ENCODE measurements around the gene NINL. TPM values are rescaled to one million over a fixed set of nuclear protein-coding genes. Genes with fewer than 3 reads are reported as not detected.

The NINL gene
- total and polyA plus RNA-seq, 2 of the 8 experiments (the other 6 are each of a cell fraction or from before 2014, with no cell fraction given) = 15.3 to 30.0 TPM

GRCh38 chr20:25480156-25480555, 105.2 kb downstream of the NINL start:
- Histone ChIP-seq H4K8ac (ENCODE audit: extremely low read depth, insufficient read depth, low read length) (no peak overlapping the region), H3K9ac (replicated peaks in 1 of 4; ENCODE audit: extremely low read depth in 1 of 4, low read depth in 3 of 4, low read length in 3 of 4) (no peak overlapping the region), H3K4me1 (replicated peaks in 1 of 4; ENCODE audit: control insufficient read depth in 3 of 4, insufficient read depth in 4 of 4, low read length in 3 of 4) (no peaks in the 10 kb centered on the region), H3K4ac (replicated peaks; ENCODE audit: insufficient read length, low read depth, low read length) (no peak overlapping the region), H3K4me3 (ENCODE audit: extremely low read depth in 1 of 4, insufficient read depth in 2 of 4, low read depth in 3 of 4, low read length in 4 of 4) (no peak overlapping the region), H3K79me2 (ENCODE audit: control insufficient read depth in 1 of 2, insufficient read depth in 2 of 2, low read length in 2 of 2) (no peaks in the 10 kb centered on the region), H3K14ac (ENCODE audit: insufficient read length) (no peak overlapping the region), H2AK5ac (ENCODE audit: low read depth, low read length) (no peak overlapping the region), H2AFZ (ENCODE audit: low read length) (no peak overlapping the region), H4K91ac (replicated peaks; ENCODE audit: insufficient read length, low read length) (no peak overlapping the region), H3K56ac (replicated peaks; ENCODE audit: insufficient read length, low read depth, low read length) (no peak overlapping the region), H3K36me3 (ENCODE audit: control insufficient read depth in 2 of 4, insufficient read depth in 4 of 4, low read length in 3 of 4) (peaks cover 0 to 29% (median 15%) of the 10 kb centered on the region in 4 experiments; a peak in 7 of 8 replicates), H4K20me1 (replicated peaks in 1 of 2; ENCODE audit: control insufficient read depth in 1 of 2, insufficient read depth in 2 of 2, low read length in 2 of 2) (peaks cover 0 to 5% of the 10 kb centered on the region in 2 experiments), H2BK20ac (ENCODE audit: low read length) (no peak overlapping the region), H3K27me3 (replicated peaks in 1 of 4; ENCODE audit: control insufficient read depth in 3 of 4, extremely low read depth in 1 of 4, insufficient read depth in 3 of 4, low read length in 3 of 4) (no peaks in the 10 kb centered on the region), H3K18ac (ENCODE audit: extremely low read depth, low read length) (no peak overlapping the region), H2BK120ac (replicated peaks; ENCODE audit: low read depth, low read length) (no peak overlapping the region), H3K9me3 (ENCODE audit: insufficient read depth in 2 of 2, low read depth in 1 of 2, low read length in 1 of 2) (no peaks in the 10 kb centered on the region), H2BK5ac (ENCODE audit: low read depth, low read length) (no peak overlapping the region; the same call in 1 of the 2 replicates), H4K5ac (ENCODE audit: insufficient read length, low read depth, low read length) (no peak overlapping the region), H3K27ac (ENCODE audit: low read depth, low read length) (no peak overlapping the region), H3K4me2 (ENCODE audit: insufficient read depth in 1 of 2, low read depth in 2 of 2, low read length in 2 of 2) (no peak overlapping the region), H3K23me2 (ENCODE audit: low read depth, low read length) (no peaks in the 10 kb centered on the region), H2BK12ac (ENCODE audit: low read depth, low read length) (no peak overlapping the region), H2BK15ac (ENCODE audit: low read length) (no peak overlapping the region), H3K23ac (ENCODE audit: insufficient read length) (no peak overlapping the region), H3K79me1 (ENCODE audit: low read depth, low read length) (no peaks in the 10 kb centered on the region)
- POLR2A ChIA-PET (ENCODE audit: partially characterized antibody) = interaction anchor here (2.2 kb wide), 1 partner anchor 10 kb away, joined by 8 read pairs; no protein-coding TSS in a partner anchor
- DNase-seq (ENCODE audit: low read depth in 1 of 2, low spot score in 2 of 2) (no peak), FAIRE-seq (no peak)
- no peak for TF ChIP-seq SIRT6 (IDR thresholded peaks at IDR 0.05; ENCODE audit: low read length)
- no peak for TF ChIP-seq TAF1 (IDR thresholded peaks at IDR 0.05; ENCODE audit: low read depth, low read length)
- 95% methylated on average over 7 of the region's 7 CpGs; no CpG with 5 or more reads in 1 of the 2 experiments for WGBS, 2 experiments (ENCODE audit: extremely low coverage in 1 of 2, insufficient coverage in 1 of 2, insufficient read length in 1 of 2, insufficient replicate concordance in 2 of 2, low coverage in 1 of 2, low lambda C conversion rate in 2 of 2, missing lambda C conversion rate in 1 of 2)
- CTCF ChIA-PET (ENCODE audit: partially characterized antibody) = interaction anchor here (0.6 to 5.0 kb wide), 5 partner anchors 9 to 128 kb away, joined by 3 to 25 read pairs (median 4); no protein-coding TSS in a partner anchor
